Measurements from ENCODE around the gene IPO4.

- TF ChIP-seq ESRRA (IDR thresholded peaks at IDR 0.05; ENCODE audit: low read length) (no peak), CTCF (IDR thresholded peaks at IDR 0.05 in 2 of 3, conservative IDR thresholded peaks at IDR 0.05 in 1 of 3; ENCODE audit: control insufficient read depth in 2 of 3, extremely low read depth in 1 of 3, insufficient read depth in 1 of 3, low read depth in 3 of 3, low read length in 3 of 3) (no peak), IRF3 (IDR thresholded peaks at IDR 0.05) (no peak), RAD21 (IDR thresholded peaks at IDR 0.05; ENCODE audit: insufficient read depth, low read depth, low read length) (no peak)
These were observed 25.4 kb upstream of the IPO4 start for GRCh38 chr14:24213866-24214662.

Measured in GM12878 (cell line).